SK-N-SH (cell line): ENCODE data around the gene TEX35. TPM values are rescaled to one million over a fixed set of nuclear protein-coding genes. Genes with fewer than 3 reads are reported as not detected.

ENCODE experiments used
- CTCF ChIA-PET: fragments of 300-600, 350-600 bp; formaldehyde crosslinking; extraction: SDS; loops from one replicate; lab custom pipeline; 2021; lab: Yijun Ruan, JAX
- POLR2A ChIA-PET: fragments of 350-600 bp; sonication (Branson Sonifier 250); formaldehyde crosslinking; extraction: SDS; loops from one replicate; lab custom pipeline; 2020; ENCODE audit warnings: antibody characterized with exemption, inconsistent platforms; lab: Yijun Ruan, JAX
- DNase-seq: peaks from one replicate; pipeline ENCODE4 v3.0.0; 2012
- H2AFZ ChIP-seq: fragments of 200-600 bp; sonication (generic); 2 replicates; pipeline ENCODE4 v1.8.1; 2016; ENCODE audit warnings: antibody characterized with exemption, mild to moderate bottlenecking, low read depth
- H3F3A ChIP-seq: fragments of 200-600 bp; sonication (generic); replicated peaks from 2 replicates; pipeline ENCODE3; 2016; ENCODE audit warnings: antibody characterized with exemption, mild to moderate bottlenecking; ENCODE audit not compliant: insufficient read depth
- H3K27ac ChIP-seq, 2 experiments: fragments of 200-500 bp in 1 of 2; fragments of 200-600 bp in 1 of 2; sonication (Bioruptor generic) in 1 of 2; sonication (generic), shearing (Covaris generic) in 1 of 2; 2 replicates each; pipeline versions ENCODE4 v1.5.1 to v1.6.1; 2014 to 2016; ENCODE audit warnings: low read depth in 2 of 2, inconsistent platforms in 1 of 2, low read length in 1 of 2, mild to moderate bottlenecking in 1 of 2, mixed read lengths in 1 of 2
- H3K27me3 ChIP-seq: fragments of 200-600 bp; sonication (generic), shearing (Covaris generic); 2 replicates; pipeline ENCODE4 v1.6.1; 2016; ENCODE audit warnings: mixed run types; ENCODE audit not compliant: insufficient read depth
- H3K36me3 ChIP-seq, 2 experiments: fragments of 200-500 bp in 1 of 2; fragments of 200-600 bp in 1 of 2; sonication (Bioruptor generic) in 1 of 2; sonication (generic) in 1 of 2; replicated peaks in 1 of 2; 2 replicates each; pipeline versions ENCODE3 to v1.5.1; 2014 to 2016; ENCODE audit warnings: low read length in 1 of 2, mild to moderate bottlenecking in 1 of 2; ENCODE audit not compliant: insufficient read depth in 2 of 2, control insufficient read depth in 1 of 2
- H3K4me1 ChIP-seq, 2 experiments: fragments of 200-500 bp in 1 of 2; fragments of 200-600 bp in 1 of 2; sonication (Bioruptor generic) in 1 of 2; sonication (generic), shearing (Covaris generic) in 1 of 2; 2 replicates each; pipeline versions ENCODE4 v1.5.1 to v1.6.1; 2014 to 2016; ENCODE audit warnings: low read depth in 1 of 2, low read length in 1 of 2, mixed run types in 1 of 2; ENCODE audit not compliant: insufficient read depth in 2 of 2, control insufficient read depth in 1 of 2
- H3K4me2 ChIP-seq: fragments of 200-600 bp; sonication (generic), shearing (Covaris generic); 2 replicates; pipeline ENCODE4 v1.6.1; 2017; ENCODE audit warnings: mixed run types
- H3K4me3 ChIP-seq, 2 experiments: fragments of 200-500 bp in 1 of 2; fragments of 200-600 bp in 1 of 2; sonication (Bioruptor generic) in 1 of 2; sonication (generic), shearing (Covaris generic) in 1 of 2; 2 replicates each; pipeline versions ENCODE4 v1.5.1 to v1.8.1; 2014 to 2016; ENCODE audit warnings: low read depth in 2 of 2, inconsistent platforms in 1 of 2, low read length in 1 of 2, mild to moderate bottlenecking in 1 of 2, mixed read lengths in 1 of 2, moderate library complexity in 1 of 2
- H3K79me2 ChIP-seq: fragments of 200-600 bp; sonication (generic); 2 replicates; pipeline ENCODE4 v1.8.1; 2017; ENCODE audit warnings: mild to moderate bottlenecking; ENCODE audit not compliant: insufficient read depth
- H3K9ac ChIP-seq: fragments of 200-600 bp; sonication (generic); 2 replicates; pipeline ENCODE4 v1.6.1; 2017; ENCODE audit warnings: mixed run types
- H3K9me2 ChIP-seq: fragments of 200-600 bp; sonication (generic); 2 replicates; pipeline ENCODE4 v1.6.1; 2017; ENCODE audit warnings: mixed run types
- H3K9me3 ChIP-seq: fragments of 200-600 bp; sonication (generic); 2 replicates; pipeline ENCODE4 v1.6.1; 2017; ENCODE audit warnings: mixed run types, mild to moderate bottlenecking, moderate library complexity
- H4K20me1 ChIP-seq: fragments of 200-600 bp; sonication (generic); 2 replicates; pipeline ENCODE4 v1.6.1; 2017; ENCODE audit warnings: mild to moderate bottlenecking, mixed run types; ENCODE audit not compliant: insufficient read depth
- CHD2 ChIP-seq: fragments of 150-350 bp; IDR thresholded peaks from 2 replicates; pipeline ENCODE4 v1.6.1; 2018; ENCODE audit warnings: low read length; ENCODE audit not compliant: partially characterized antibody
- CTCF ChIP-seq: fragments of 200-600 bp; sonication (generic); IDR thresholded peaks from 2 replicates; pipeline ENCODE4 v1.6.1; 2017; ENCODE audit warnings: antibody characterized with exemption, mild to moderate bottlenecking, moderate library complexity
- FOSL2 ChIP-seq: IDR thresholded peaks from 2 replicates; pipeline ENCODE4 v1.4.0; 2012; ENCODE audit warnings: low read depth, mild to moderate bottlenecking, moderate library complexity, borderline replicate concordance
- JUND ChIP-seq: IDR thresholded peaks from 2 replicates; pipeline ENCODE4 v1.4.0; 2012
- MEF2A ChIP-seq: IDR thresholded peaks from 2 replicates; pipeline ENCODE4 v1.4.0; 2012; ENCODE audit warnings: low read depth, borderline replicate concordance
- PBX3 ChIP-seq: IDR thresholded peaks from 2 replicates; pipeline ENCODE4; 2012
- POLR2AphosphoS5 ChIP-seq: IDR thresholded peaks from 2 replicates; pipeline ENCODE4 v1.6.1; 2012; ENCODE audit warnings: low read depth, low read length
- RAD21 ChIP-seq: IDR thresholded peaks from 2 replicates; pipeline ENCODE4 v1.6.1; 2012; ENCODE audit warnings: mild to moderate bottlenecking, low read length
- RCOR1 ChIP-seq: fragments of 150-350 bp; IDR thresholded peaks from 2 replicates; pipeline ENCODE4 v1.6.1; 2017; ENCODE audit warnings: antibody characterized with exemption, low read length
- REST ChIP-seq: IDR thresholded peaks from 2 replicates; pipeline ENCODE4 v1.6.1; 2012; ENCODE audit warnings: mild to moderate bottlenecking, low read depth, low read length, moderate library complexity
- RFX5 ChIP-seq: IDR thresholded peaks from 2 replicates; pipeline ENCODE4 v1.6.1; 2012; ENCODE audit warnings: mild to moderate bottlenecking, improper control_type of control experiment, low read length
- SMC3 ChIP-seq: IDR thresholded peaks from 2 replicates; pipeline ENCODE4 v1.6.1; 2012; ENCODE audit warnings: low read depth, low read length, improper control_type of control experiment
- TAF1 ChIP-seq: IDR thresholded peaks from 2 replicates; pipeline ENCODE4 v1.6.1; 2012; ENCODE audit warnings: low read depth, mild to moderate bottlenecking, low read length, moderate library complexity, borderline replicate concordance
- TEAD4 ChIP-seq: IDR thresholded peaks from 2 replicates; pipeline ENCODE4 v1.4.0; 2012; ENCODE audit warnings: mild to moderate bottlenecking, borderline replicate concordance; ENCODE audit not compliant: insufficient read depth
- ZBTB33 ChIP-seq: IDR thresholded peaks from 2 replicates; pipeline ENCODE4 v1.4.0; 2012; ENCODE audit warnings: low read depth, borderline replicate concordance
- WGBS: methylation state at CpG from one replicate; pipeline ENCODE4 v1.1.6; 2017; ENCODE audit warnings: low lambda C conversion rate; 5-methylcytosine and 5-hydroxymethylcytosine counted together
- polyA plus RNA-seq, 3 experiments: library from polyadenylated mRNA; depleted of rRNA; stranded (reverse); fragments of >200 nt; gene quantifications; 2 replicates each; pipeline ENCODE4 v1.2.3, GENCODE V29; 2012
- TF ChIP-seq, protein P1 (sequence below): IDR thresholded peaks from 2 replicates; pipeline ENCODE4 v1.4.0; 2012; ENCODE audit warnings: low read depth, borderline replicate concordance
- TF ChIP-seq, protein P2 (sequence below): IDR thresholded peaks from 2 replicates; pipeline ENCODE4 v1.4.0; 2012; ENCODE audit warnings: low read depth
- TF ChIP-seq, protein P3 (sequence below): fragments of 150-350 bp; IDR thresholded peaks from 2 replicates; pipeline ENCODE4 v1.6.1; 2016; ENCODE audit warnings: mild to moderate bottlenecking, low read depth, low read length

Gene TEX35
- polyA plus RNA-seq, 1 of the 3 experiments (the other 2 are of a cell fraction) = 0.03 TPM

- H3K27me3 ChIP-seq = no peaks in the 10 kb centered on the region
- ChIA-PET POLR2A (no interaction called here), CTCF (interaction anchor here (0.8 kb wide), 1 partner anchor 206 kb away, joined by 5 read pairs; no protein-coding TSS in a partner anchor)
- no peak overlapping the region for H3K4me3 ChIP-seq
- H2AFZ ChIP-seq = no peak overlapping the region
- no peaks in the 10 kb centered on the region for H3K9me2 ChIP-seq
- WGBS = 91% methylated on average over 6 of the region's 6 CpGs
- H3K4me2 ChIP-seq = no peak overlapping the region
- H4K20me1 ChIP-seq = no peaks in the 10 kb centered on the region
- no peaks in the 10 kb centered on the region for H3K9me3 ChIP-seq
- no peak overlapping the region for H3K9ac ChIP-seq
- no peaks in the 10 kb centered on the region for H3K36me3 ChIP-seq
- H3F3A ChIP-seq = no peaks in the 10 kb centered on the region
- no peaks in the 10 kb centered on the region for H3K79me2 ChIP-seq
- H3K27ac ChIP-seq = no peak overlapping the region
- no peaks in the 10 kb centered on the region; a peak in 1 of 4 replicates for H3K4me1 ChIP-seq
- no peak for DNase-seq
- TF ChIP-seq MEF2A (no peak), REST (no peak), PBX3 (no peak), JUND (no peak), FOSL2 (no peak), SMC3 (no peak), TAF1 (no peak), RFX5 (no peak), CHD2 (no peak), RAD21 (no peak), CTCF (no peak), TEAD4 (no peak), RCOR1 (no peak), POLR2AphosphoS5 (no peak), ZBTB33 (no peak)
- TF ChIP-seq, protein P1, sequence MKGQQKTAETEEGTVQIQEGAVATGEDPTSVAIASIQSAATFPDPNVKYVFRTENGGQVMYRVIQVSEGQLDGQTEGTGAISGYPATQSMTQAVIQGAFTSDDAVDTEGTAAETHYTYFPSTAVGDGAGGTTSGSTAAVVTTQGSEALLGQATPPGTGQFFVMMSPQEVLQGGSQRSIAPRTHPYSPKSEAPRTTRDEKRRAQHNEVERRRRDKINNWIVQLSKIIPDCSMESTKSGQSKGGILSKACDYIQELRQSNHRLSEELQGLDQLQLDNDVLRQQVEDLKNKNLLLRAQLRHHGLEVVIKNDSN = no peak
- TF ChIP-seq, protein P2, sequence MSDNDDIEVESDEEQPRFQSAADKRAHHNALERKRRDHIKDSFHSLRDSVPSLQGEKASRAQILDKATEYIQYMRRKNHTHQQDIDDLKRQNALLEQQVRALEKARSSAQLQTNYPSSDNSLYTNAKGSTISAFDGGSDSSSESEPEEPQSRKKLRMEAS = no peak
- TF ChIP-seq, protein P3, sequence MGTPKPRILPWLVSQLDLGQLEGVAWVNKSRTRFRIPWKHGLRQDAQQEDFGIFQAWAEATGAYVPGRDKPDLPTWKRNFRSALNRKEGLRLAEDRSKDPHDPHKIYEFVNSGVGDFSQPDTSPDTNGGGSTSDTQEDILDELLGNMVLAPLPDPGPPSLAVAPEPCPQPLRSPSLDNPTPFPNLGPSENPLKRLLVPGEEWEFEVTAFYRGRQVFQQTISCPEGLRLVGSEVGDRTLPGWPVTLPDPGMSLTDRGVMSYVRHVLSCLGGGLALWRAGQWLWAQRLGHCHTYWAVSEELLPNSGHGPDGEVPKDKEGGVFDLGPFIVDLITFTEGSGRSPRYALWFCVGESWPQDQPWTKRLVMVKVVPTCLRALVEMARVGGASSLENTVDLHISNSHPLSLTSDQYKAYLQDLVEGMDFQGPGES = no peak
Observed at GRCh38 chr1:178506669-178507068, 6.2 kb upstream of the TEX35 start.
